ENCODE results near the gene AK9.
"Not testable (repeated sequence)": the region's sequence is repeated elsewhere in the genome, so short reads cannot be mapped to it uniquely, and the experiment has no call there.

Gene AK9

DNA sequence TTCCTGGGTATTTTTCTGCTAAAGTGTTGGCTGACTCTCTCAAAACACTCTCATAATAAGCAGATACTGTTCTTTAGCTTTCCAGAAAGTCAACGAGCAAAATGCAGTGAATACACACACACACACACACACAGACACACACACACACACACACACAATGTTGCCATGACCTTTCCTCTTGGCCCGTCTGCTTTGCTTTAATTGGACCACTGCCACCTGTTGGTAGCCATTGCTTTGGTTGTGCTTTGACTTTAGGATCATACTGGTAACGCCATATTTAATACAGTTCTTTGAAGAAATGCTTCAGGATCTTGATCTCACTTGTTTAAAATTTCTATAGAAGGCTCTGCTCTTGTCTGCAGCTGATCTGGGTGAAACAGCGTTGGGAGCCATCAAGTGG lies 4.5 kb upstream of the AK9 start:
- peak; percentile 12 for DNase-seq

DNA sequence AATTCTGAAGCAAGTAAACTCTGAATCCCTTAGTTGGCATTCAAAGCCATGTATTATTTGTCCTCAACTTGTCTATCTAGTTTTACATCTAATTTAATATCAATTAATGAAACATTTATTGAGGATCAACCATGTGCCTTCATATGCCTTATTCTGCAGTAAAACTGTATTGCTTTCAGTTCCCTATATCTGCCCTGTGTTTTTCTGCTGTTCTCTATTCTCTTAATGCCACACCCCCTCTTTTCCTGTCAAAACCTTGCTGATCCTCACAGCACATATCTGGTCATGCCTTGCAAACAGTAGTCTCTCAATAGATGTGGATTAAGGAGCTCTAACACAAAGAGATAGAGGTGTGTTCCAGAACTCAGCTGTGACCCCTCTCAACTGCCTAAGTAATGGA lies 2.1 kb upstream of the AK9 start:
- DNase-seq: no peak

DNA sequence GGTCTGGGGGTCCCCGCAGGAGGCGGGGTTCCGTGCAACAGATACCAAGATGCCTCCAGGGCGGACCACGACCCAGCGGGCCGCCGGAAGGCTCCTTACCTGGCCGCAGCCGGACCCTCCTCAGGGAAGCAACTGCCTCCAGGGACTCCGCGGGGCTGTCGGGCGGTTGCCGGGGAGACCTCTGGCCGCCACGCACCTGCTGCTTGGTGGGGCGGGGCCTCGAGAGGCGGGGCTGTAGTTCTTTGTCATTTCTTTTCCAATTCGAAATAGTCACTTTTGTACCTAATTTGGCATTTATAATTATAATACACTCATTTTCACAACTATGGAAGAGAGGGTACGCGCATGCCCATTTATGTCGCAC lies 647 bp downstream of the AK9 start:
- peak; percentile 41 for DNase-seq

DNA sequence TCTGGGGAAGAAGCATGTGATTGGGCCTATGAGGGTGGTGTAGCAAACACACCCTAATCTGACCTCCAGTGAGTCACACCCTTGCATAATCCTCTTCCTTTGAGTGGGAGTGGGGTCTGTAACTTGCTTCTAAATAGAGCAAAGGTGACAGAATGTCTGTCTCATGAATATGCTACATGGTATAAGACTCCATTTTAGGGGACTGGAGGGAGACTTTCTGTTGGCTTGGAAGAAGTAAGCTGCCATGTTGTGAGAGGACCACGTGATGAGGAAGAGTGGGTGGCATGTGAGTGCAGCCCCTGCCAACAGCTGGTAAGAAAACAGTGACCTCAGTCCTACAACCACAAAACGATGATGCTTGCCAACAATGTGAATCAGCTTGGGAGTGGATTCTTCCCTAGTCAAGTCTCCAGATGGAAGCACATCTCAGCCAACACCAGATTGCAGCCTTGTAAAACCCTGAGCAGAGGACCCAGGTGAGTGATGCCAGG lies 3.7 kb downstream of the AK9 start:
- no peak for DNase-seq

DNA sequence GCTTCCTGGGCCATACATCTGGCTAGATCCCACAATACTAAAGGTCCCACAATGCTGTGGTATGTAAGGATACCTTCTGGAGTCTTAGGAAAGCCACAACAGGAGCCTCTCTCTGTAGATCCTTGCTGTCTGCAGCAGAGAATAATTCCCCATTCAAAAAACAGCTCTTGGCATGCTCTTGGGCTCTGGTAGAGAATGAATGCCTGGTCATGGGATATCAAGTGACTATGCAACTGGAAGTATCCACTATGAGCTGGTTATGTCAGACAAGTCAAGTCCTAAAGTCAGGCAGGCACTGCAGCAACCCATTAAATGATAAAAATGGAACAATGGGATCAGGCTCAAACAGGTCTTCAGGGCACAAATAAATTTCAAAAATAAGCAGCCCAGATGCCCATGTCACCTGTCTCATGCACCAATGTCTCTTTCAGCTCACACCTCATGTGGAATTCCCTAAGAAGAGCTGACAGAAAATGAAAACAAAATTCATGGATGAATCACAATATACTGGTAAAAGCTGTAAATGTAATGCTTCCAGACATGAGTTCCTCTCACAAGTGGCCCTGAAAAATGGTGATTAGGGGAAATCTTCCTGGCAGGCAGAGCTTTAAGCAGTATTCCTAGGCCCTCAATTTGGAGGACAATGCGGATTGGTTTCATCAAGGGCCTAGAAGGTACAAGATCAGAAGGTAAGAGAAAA lies 4.3 kb downstream of the AK9 start:
- DNase-seq: no peak

DNA sequence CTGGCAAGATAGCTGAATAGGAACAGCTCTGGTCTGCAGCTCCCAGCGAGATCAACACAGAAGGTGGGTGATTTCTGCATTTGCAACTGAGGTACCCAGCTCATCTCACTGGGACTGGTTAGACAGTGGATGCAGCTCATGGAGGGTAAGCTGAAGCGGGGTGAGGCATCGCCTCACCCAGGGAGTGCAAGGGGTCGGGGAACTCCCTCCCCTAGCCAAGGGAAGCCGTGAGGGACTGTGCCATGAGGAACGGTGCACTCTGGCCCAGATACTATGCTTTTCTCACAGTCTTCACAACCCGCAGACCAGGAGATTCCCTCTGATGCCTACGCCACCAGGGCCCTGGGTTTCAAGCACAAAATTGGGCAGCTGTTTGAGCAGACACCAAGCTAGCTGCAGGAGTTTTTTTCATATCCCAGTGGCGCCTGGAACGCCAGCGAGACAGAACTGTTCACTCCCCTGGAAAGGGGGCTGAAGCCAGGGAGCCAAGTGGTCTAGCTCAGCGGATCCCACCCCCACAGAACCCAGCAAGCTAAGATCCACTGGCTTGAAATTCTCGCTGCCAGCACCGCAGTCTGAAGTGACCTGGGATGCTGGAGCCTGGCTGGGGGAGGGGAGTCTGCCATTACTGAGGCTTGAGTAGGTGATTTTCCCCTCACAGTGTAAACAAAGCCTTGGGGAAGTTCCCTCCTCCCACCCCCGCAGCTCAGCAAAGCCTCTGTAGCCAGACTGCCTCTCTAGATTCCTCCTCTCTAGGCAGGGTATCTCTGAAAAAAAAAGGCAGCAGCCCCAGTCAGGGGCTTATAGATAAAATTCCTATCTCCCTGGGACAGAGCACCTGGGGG lies 12.1 kb downstream of the AK9 start:
- not testable (repeated sequence) for DNase-seq

DNA sequence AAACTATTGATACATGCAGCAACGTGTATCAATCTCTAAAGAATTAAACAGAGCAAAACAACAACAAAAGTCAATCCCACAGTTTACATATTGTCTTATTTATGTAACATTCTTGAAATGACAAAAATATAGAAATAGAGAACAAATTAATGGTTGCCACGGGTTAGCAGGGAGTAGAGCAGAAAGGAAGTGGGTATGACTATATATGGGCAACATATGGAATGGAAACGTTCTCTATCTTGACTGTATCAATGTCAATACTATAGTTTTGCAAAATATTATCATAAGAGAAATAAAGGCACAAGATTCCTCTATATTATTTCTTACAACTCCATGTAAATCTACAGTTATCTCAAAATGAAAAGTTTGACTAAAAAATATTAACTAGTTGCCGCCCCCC lies 12.8 kb downstream of the AK9 start:
- DNase-seq: no peak

DNA sequence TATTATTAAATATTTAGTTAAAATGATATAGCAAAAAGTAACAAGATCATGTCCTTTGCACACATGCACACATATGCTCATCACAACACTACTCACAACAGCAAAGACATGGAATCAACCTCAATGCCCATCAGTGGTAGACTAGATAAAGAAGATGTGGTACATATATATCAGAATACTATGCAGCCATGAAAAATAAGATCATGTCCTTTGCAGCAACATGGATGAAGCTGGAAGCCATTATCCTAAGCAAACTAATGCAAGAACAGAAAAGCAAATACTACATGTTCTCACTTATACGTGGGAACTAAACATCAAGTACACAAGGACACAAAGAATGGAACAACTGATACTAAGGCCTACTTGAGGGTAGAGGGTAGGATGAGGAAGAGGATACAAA lies 14.3 kb downstream of the AK9 start:
- no peak for DNase-seq

DNA sequence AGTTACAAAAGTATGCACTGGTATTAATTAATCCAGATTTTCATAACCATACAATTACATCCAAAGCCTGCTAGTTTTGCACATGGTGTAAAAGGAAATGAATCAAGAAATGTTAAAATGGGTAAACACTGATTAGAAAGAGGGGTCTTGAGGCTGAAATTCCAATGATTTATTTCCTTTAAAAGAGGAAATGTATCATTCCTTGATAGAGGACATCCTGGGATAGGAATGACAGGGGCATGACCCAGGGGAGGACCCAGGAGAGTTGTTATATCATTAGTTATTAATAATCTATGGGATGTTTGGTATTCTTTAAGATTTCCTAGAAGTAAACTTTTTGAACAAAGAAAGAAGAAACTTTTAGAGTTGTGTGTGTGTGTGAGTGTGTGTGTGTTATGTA lies 18.2 kb downstream of the AK9 start:
- no peak for DNase-seq

DNA sequence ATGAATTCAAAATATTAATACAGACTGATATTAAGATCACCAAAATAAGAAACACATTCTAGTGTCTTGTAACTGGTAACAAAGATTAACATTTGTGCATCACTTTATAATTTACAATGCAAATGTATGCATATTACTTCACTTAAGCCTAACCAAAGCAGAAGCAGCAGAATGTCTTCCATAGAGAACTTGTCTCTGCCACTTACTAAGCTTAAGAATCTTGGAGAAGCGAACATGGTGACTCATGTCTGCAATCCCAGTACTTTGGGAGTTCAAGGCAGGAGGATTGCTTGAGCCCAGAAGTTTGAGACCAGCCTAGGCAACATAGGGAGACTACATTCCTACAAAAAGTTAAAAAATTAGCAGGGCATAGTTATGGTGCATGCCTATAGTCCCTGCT lies 18.8 kb downstream of the AK9 start:
- no peak for DNase-seq

DNA sequence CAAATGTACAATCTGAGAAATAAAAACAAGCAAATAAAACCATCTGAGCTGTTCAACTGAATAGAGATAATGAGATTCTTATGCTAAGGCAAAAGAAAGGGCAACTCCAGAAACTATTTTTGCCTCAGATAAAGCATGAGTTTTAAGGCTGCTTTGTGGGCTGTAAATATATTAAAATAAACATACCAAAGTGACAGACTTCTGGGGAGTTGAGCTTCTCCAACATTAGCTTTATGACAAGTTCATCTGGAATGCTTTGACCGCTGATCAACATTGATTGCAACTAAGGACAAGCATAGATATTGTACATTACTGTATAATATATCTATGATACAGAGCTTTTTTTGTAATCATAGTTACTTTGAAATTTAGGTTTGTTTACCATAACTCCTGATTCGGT lies 19.3 kb downstream of the AK9 start:
- DNase-seq: no peak

DNA sequence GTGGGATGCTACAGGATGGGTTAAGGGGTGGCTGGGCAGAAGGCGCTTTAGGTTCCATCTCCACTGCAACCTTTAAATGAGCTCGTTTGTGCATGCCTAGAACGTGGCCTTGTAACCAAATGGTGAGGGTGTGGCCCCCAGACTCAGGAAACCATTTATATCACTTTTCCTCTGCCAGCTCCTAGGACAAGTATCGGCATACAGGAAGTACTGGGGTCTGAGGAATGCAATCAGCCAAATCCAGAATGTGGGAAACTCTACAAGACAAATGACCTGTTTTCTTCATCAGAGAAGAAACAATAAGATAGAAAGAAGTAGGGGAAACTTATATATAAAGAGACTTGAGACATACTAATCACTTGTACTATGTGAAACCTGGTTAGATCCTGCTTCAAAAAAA lies 21.2 kb downstream of the AK9 start:
- DNase-seq: no peak

DNA sequence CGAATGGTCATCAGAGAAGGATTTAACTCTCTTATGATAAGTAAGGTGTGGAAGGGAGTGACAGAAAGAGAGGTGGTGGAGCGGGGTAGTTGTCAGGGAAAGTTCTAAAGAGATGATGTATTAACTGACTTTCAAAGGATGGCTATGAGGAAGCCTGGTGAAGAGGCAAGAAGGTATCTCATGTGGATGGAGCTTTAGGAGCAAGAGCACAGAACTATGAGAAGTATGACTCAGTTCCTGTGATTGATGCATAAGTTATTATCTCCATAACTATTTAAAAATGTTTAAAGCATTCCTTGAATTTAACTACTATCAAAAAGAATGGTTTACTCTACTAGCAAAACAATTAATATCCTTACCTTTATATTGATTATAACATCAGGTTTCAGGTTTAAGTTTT lies 28.8 kb downstream of the AK9 start:
- no peak for DNase-seq

DNA sequence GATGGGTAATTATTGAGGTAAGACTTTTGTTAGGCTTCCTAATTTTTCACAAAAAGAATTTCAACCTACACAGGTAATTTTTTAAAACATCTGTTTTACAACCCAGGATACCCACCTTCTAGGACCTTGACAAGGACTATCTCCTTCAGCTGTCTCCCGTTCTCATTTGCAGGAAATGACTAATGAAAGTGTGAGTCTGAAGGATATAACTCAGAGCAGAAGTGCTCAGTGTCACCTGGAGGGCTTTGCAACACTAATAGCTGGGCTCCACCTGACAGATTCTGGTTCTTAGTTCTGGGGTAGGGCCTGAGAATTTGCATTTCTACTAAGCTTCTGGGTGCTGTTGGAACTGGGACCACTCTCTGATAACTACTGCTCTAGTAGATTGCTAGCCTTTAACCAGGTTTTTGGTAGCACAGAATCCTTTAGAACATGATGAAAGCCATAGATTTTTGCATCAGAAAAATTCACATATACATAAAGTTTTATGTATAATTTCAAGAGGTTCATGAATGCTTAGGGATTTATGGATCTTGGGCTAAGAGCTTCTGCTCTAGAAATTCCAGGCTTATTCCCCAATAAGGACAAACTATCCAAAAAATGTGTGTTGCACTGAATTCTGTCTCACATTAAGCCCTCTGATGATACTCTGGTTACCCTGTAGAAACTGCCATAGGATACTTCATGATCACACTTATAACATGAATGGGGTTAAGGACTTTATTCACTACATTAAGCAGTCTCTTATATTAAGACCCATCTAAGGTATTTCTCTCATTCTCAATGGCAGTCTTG lies 30.3 kb downstream of the AK9 start:
- peak; percentile 36 for DNase-seq

DNA sequence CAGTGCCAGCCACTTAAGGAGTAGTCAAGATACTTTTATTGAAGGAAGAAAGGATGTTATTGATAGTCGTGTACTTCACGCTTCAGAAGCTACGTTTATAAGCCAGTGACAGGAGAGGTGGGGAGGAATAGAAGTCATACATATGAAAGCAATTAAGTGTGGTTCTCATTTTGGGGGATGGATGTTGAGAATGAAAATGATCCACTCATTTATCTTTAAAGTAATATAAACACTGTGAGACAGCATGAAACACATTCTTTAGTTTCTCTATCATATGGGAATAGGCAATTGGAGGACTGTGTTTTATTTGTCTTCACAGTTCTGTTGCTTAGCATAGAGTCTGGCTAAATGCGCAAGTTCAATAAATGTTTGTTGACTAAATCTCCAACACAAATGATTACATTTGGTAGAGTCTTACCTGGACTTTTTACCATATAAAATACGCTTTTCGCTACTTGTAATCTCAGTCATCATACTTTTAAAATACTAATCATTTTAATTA lies 35.2 kb downstream of the AK9 start:
- no peak for DNase-seq

DNA sequence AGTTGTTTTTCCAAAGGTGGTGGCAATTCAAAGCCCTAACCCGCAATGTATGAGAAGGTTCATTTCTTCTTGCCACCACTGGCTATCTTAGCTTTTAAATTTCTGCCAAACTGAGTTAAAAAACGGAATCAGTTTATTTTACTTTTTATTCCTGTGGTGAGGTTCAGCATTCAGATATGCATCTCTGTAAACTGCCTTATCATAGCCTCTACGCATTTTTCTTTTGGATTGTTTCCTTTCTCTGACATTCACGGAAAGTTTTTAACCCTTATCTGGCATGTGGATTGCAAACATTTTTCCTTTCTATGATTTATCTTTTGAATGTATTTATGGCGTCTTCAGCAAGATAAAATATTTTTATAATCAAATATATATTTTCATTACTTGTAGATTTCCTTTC lies 37.7 kb downstream of the AK9 start:
- DNase-seq: no peak

DNA sequence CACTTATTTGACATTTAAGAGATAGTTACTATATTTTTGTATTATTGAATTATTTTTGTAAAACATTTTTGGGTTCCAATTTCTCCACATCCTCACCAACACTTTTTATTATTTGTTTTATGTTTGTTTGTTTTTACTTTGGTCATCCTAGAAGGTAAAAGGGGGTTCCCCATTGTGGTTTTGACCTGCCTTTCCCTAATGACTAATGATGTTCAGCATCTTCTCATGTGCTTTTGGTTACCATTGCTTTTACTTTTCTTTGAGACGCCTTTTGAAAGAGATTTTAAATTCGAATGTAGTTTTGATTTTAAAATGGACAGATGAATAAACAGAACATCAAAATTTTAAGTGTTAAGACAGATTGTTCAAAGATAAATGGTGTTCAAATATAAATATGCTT lies 46.9 kb downstream of the AK9 start:
- DNase-seq: no peak

DNA sequence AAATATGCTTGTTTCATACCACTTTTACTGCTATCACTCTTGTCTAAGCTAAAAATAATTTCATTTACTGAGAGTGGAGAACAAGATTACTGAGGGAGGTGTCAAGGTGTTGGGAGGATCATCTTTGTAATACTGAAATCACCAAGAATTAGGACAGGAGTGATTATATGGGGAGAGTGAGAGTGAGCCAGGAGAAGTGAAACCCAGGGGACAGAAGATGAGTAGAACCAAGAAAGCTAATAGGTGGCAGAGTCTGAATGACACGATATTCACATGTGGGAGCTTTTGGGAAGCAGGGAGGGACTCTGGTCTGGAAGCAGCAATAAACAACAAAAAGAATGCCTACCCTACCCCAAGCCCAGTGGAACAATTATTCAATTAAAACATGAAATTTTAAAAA lies 58.6 kb downstream of the AK9 start:
- no peak for DNase-seq

DNA sequence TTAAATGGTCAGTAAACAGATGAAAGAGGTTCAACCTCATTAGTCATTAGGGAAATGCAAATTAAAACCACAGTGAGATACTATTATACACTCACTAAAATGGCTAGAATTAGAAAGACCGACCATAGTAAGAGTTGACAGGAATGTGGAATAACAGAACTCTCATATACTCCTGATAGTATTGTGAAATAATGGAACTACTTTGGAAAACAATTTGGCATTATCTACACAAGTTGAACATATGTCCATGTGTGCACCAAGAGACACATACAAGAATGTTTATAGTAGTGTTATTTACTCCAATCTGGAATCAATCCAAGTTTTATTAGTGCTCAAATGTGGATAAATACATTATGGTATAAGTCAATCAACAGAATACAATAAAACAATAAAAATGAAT lies 59.6 kb downstream of the AK9 start:
- no peak for DNase-seq

DNA sequence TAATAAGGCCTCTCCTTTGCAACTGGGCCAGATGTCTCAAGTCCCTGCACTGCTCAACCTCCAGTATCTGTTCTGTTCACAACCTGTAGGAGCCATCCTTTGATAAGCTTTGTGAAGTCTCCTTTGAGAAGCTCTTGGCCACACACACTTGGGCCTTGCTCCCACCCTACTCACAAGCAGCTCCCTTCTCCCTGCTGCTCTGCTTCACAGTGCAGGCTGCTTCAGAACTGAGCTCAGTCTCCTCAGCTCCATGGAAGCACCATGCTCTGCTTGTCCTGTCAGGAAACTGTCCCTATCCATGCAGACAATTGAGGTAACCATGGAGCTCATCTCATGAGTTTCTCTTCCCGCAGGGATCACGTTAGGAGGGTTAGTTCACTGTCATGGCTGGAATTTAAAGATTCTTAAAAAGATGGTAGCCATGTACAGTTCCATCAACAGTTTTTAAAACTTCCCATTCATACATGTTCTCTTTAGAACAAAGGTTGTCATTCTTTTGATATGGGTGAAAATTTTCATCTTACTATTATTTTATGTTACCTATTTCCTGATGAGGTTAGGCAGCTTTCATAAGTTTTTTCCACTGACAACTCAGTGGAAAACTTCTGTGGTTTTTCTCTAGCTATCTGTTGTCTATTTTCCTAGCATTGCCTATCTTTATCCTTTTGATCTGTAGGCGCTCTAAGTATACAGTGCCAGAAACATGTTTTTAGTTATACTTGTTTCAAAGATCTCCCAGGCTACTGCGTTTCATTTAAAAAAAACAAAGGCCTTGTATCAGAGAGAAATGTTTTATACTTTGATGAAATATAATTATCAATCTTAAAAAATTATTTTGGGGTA lies 62.6 kb downstream of the AK9 start:
- no peak for DNase-seq

DNA sequence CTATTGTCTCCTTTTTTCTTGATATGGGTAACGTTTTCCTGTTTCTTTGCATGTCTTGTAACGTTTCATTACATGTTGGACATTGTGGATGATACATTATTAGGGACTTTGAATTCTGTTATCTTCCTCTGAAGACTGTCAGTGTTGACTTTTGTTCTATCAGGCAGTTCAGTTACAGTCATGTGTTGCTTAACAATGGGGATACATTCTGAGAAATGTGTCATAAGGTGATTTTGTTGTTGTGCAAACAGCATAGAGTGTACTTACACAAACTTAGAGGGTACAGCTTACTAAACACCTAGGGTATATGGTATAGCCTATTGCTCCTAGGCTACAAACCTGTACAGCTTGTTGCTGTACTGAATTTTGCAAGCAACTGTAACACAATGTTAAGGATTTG lies 64.7 kb downstream of the AK9 start:
- DNase-seq: no peak

DNA sequence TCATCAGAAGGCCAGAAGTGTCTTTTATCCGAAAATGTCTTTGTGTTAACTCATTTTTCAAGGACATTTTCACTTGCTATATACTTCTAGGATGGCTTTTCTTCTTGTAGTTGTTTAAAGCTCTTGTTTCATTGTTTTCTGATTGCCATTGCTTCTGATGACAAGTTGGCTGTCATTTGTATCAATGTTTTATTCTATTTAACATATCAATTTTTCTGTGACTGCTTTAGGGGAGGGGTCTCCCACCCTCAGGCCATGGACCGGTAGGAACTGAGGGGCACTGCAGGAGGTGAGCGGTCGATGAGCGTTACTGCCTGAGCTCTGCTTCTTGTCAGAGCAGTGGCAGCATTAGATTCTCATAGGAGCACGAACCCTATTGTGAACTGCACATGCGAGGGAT lies 65.8 kb downstream of the AK9 start:
- DNase-seq: no peak

DNA sequence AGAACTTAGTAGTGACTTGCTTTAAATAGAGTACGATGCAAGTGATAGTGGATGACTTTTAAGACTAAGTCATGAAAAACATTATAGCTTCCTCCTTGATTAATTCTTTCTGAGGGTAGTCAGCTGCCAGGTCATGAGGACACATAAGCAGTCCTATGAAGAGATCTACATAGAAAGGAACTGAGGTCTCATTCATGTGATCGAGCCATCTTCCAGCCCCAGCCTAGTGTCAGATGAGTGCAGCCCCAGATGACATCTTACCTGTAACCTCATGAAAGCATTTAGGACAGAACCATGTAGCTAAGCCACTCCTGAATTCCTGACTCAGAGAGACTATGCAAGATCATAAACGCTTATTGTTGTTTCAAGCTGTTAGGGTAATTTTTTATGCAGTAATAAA lies 67.7 kb downstream of the AK9 start:
- DNase-seq: no peak

All from activated CD4-positive, alpha-beta T cell treated with anti-CD3 and anti-CD28 coated beads, Interleukin-2, amount 50 U/mL, for 16 hours (primary cell).